ENCODE results near the gene SLC6A1. TPM values are rescaled to one million over a fixed set of nuclear protein-coding genes. Genes with fewer than 3 reads are reported as not detected.

SLC6A1 gene
- total RNA-seq, 1 donor from 2014 or later: 2.0 TPM

- DNase-seq (ENCODE audit: low spot score): no peak
- H3K4me1 Mint-ChIP-seq (ENCODE audit: low read depth): peaks cover 11% of the 10 kb centered on the region
- no peak overlapping the region for H3K4me3 Mint-ChIP-seq (ENCODE audit: unreplicated experiment)
- no peak overlapping the region for H3K27ac Mint-ChIP-seq (ENCODE audit: unreplicated experiment)
- no peaks in the 10 kb centered on the region for H3K36me3 Mint-ChIP-seq (ENCODE audit: low read depth)
- TF ChIP-seq CTCF (IDR thresholded peaks at IDR 0.05): no peak
- H3K9me3 Mint-ChIP-seq (ENCODE audit: low read depth): no peaks in the 10 kb centered on the region
- H3K27me3 Mint-ChIP-seq (ENCODE audit: low read depth): peaks cover 76% of the 10 kb centered on the region
Measured at GRCh38 chr3:10994306-10994705, 1.8 kb downstream of the SLC6A1 start.

GRCh38 chr3:10995871-10996270 lies 3.3 kb downstream of the SLC6A1 start:
- no peaks in the 10 kb centered on the region for H3K9me3 Mint-ChIP-seq (ENCODE audit: low read depth)
- H3K4me3 Mint-ChIP-seq (ENCODE audit: unreplicated experiment): no peak overlapping the region
- H3K27me3 Mint-ChIP-seq (ENCODE audit: low read depth): peaks cover 83% of the 10 kb centered on the region
- TF ChIP-seq CTCF (IDR thresholded peaks at IDR 0.05): no peak
- H3K4me1 Mint-ChIP-seq (ENCODE audit: low read depth): peaks cover 11% of the 10 kb centered on the region
- no peaks in the 10 kb centered on the region for H3K36me3 Mint-ChIP-seq (ENCODE audit: low read depth)
- no peak for DNase-seq (ENCODE audit: low spot score)
- peak overlapping the region; percentile 41 for H3K27ac Mint-ChIP-seq (ENCODE audit: unreplicated experiment)

GRCh38 chr3:10996345-10997013 lies 3.9 kb downstream of the SLC6A1 start:
- H3K27ac Mint-ChIP-seq (ENCODE audit: unreplicated experiment): no peak overlapping the region
- H3K9me3 Mint-ChIP-seq (ENCODE audit: low read depth): no peaks in the 10 kb centered on the region
- no peaks in the 10 kb centered on the region for H3K36me3 Mint-ChIP-seq (ENCODE audit: low read depth)
- no peak for DNase-seq (ENCODE audit: low spot score)
- peaks cover 83% of the 10 kb centered on the region for H3K27me3 Mint-ChIP-seq (ENCODE audit: low read depth)
- TF ChIP-seq CTCF (IDR thresholded peaks at IDR 0.05): no peak
- no peak overlapping the region for H3K4me3 Mint-ChIP-seq (ENCODE audit: unreplicated experiment)
- peaks cover 11% of the 10 kb centered on the region for H3K4me1 Mint-ChIP-seq (ENCODE audit: low read depth)

- H3K27ac Mint-ChIP-seq (ENCODE audit: unreplicated experiment): no peak overlapping the region
- H3K4me3 Mint-ChIP-seq (ENCODE audit: unreplicated experiment): no peak overlapping the region
- H3K9me3 Mint-ChIP-seq (ENCODE audit: low read depth): no peaks in the 10 kb centered on the region
- no peak for DNase-seq (ENCODE audit: low spot score)
- H3K27me3 Mint-ChIP-seq (ENCODE audit: low read depth): peaks cover 81% of the 10 kb centered on the region
- H3K36me3 Mint-ChIP-seq (ENCODE audit: low read depth): no peaks in the 10 kb centered on the region
- H3K4me1 Mint-ChIP-seq (ENCODE audit: low read depth): peaks cover 6% of the 10 kb centered on the region
- TF ChIP-seq CTCF (IDR thresholded peaks at IDR 0.05): no peak
Measured at GRCh38 chr3:10997196-10997595, 4.6 kb downstream of the SLC6A1 start.

GRCh38 chr3:10998542-10998941 lies 6.0 kb downstream of the SLC6A1 start:
- H3K27me3 Mint-ChIP-seq (ENCODE audit: low read depth): peaks cover 83% of the 10 kb centered on the region
- no peaks in the 10 kb centered on the region for H3K9me3 Mint-ChIP-seq (ENCODE audit: low read depth)
- peaks cover 7% of the 10 kb centered on the region for H3K4me1 Mint-ChIP-seq (ENCODE audit: low read depth)
- TF ChIP-seq CTCF (IDR thresholded peaks at IDR 0.05): no peak
- no peak overlapping the region for H3K27ac Mint-ChIP-seq (ENCODE audit: unreplicated experiment)
- H3K4me3 Mint-ChIP-seq (ENCODE audit: unreplicated experiment): no peak overlapping the region
- no peaks in the 10 kb centered on the region for H3K36me3 Mint-ChIP-seq (ENCODE audit: low read depth)
- DNase-seq (ENCODE audit: low spot score): no peak

Measured in chondrocyte (in vitro differentiated cells).